ENCODE data around the gene MRGPRF. TPM values are rescaled to one million over a fixed set of nuclear protein-coding genes. Genes with fewer than 3 reads are reported as not detected.

Gene MRGPRF
- total RNA-seq (10.2 TPM), polyA plus RNA-seq (ENCODE audit: insufficient read depth in 1 of 8, insufficient read length in 8 of 8, low replicate concordance in 1 of 8) (10 to 100 TPM; 17.1 to 27.2 (median 20.2) TPM)
- long read RNA-seq, donor 1, partial matches to known transcripts = 0 of 4 reads
- long read RNA-seq, donor 1, other reads (novel, unspliced or antisense) = 0 of 4 reads
- long read RNA-seq, donor 2, partial matches to known transcripts = 0 of 2 reads
- long read RNA-seq, donor 2, other reads (novel, unspliced or antisense) = 0 of 2 reads
- long read RNA-seq, donor 3, transcript MRGPRF-201 (3 exons, 2,295 nt) = major isoform, 7 of 7 reads
- long read RNA-seq, donor 3, partial matches to known transcripts = 0 of 7 reads
- long read RNA-seq, donor 3, other reads (novel, unspliced or antisense) = 0 of 7 reads
- long read RNA-seq, donor 4, transcript MRGPRF-201 (3 exons, 2,295 nt) = major isoform, 5 of 5 reads
- long read RNA-seq, donor 4, partial matches to known transcripts = 0 of 5 reads
- long read RNA-seq, donor 4, other reads (novel, unspliced or antisense) = 0 of 5 reads
- long read RNA-seq, donor 5, transcript MRGPRF-201 (3 exons, 2,295 nt) = major isoform, 20 of 21 reads
- long read RNA-seq, donor 5, partial matches to known transcripts = 0 of 21 reads
- long read RNA-seq, donor 5, other reads (novel, unspliced or antisense) = 0 of 21 reads
- long read RNA-seq, donor 6, transcript MRGPRF-201 (3 exons, 2,295 nt) = major isoform, 14 of 14 reads
- long read RNA-seq, donor 6, partial matches to known transcripts = 0 of 14 reads
- long read RNA-seq, donor 6, other reads (novel, unspliced or antisense) = 0 of 14 reads
- long read RNA-seq, donor 7, transcript MRGPRF-201 (3 exons, 2,295 nt) = major isoform, 9 of 9 reads
- long read RNA-seq, donor 7, partial matches to known transcripts = 0 of 9 reads
- long read RNA-seq, donor 7, other reads (novel, unspliced or antisense) = 0 of 9 reads
- long read RNA-seq, donor 8, partial matches to known transcripts = 0 of 3 reads
- long read RNA-seq, donor 8, other reads (novel, unspliced or antisense) = 0 of 3 reads
- long read RNA-seq, donor 9, transcript MRGPRF-201 (3 exons, 2,295 nt) = major isoform, 5 of 5 reads
- long read RNA-seq, donor 9, partial matches to known transcripts = 0 of 5 reads
- long read RNA-seq, donor 9, other reads (novel, unspliced or antisense) = 0 of 5 reads
- long read RNA-seq, donor 10, transcript MRGPRF-201 (3 exons, 2,295 nt) = major isoform, 6 of 6 reads
- long read RNA-seq, donor 10, partial matches to known transcripts = 0 of 6 reads
- long read RNA-seq, donor 10, other reads (novel, unspliced or antisense) = 0 of 6 reads
- long read RNA-seq, donor 11, transcript MRGPRF-201 (3 exons, 2,295 nt) = major isoform, 7 of 7 reads
- long read RNA-seq, donor 11, partial matches to known transcripts = 0 of 7 reads
- long read RNA-seq, donor 11, other reads (novel, unspliced or antisense) = 0 of 7 reads

GRCh38 chr11:69013009-69013951 is at the start of gene MRGPRF:
Gene MRGPRF, minus strand, starts transcription at chr11:69013246. Its CDS starts 3,345 bp downstream, at chr11:69009901.
- Histone ChIP-seq H3K9me3 (replicated peaks; ENCODE audit: control insufficient read depth, low read depth, low read length) (no peaks in the 10 kb centered on the region), H3K4me1 (ENCODE audit: control insufficient read depth, insufficient read depth, low read length) (peaks cover 68% of the 10 kb centered on the region), H3K27ac (ENCODE audit: low read length) (peak within 1 kb of the TSS; percentile 95), H3K36me3 (ENCODE audit: control insufficient read depth, insufficient read depth, low read length) (peaks cover 5% of the 10 kb centered on the region), H3K27me3 (ENCODE audit: control insufficient read depth, insufficient read depth, low read length) (peaks cover 43% of the 10 kb centered on the region), H3K4me3 (ENCODE audit: low read length) (peak within 1 kb of the TSS; percentile 67)
- DNase-seq = peak; percentile 98
- 0% methylated on average over 27 of the region's 43 CpGs for WGBS (ENCODE audit: insufficient coverage)

- peaks cover 21% of the 10 kb centered on the region for H3K4me1 ChIP-seq (ENCODE audit: control insufficient read depth, insufficient read depth, low read length)
- 90% methylated on average over 14 of the region's 15 CpGs for WGBS (ENCODE audit: insufficient coverage)
- peaks cover 46% of the 10 kb centered on the region for H3K36me3 ChIP-seq (ENCODE audit: control insufficient read depth, insufficient read depth, low read length)
- H3K27me3 ChIP-seq (ENCODE audit: control insufficient read depth, insufficient read depth, low read length) = no peaks in the 10 kb centered on the region
- H3K4me3 ChIP-seq (ENCODE audit: low read length) = no peak overlapping the region
- H3K9me3 ChIP-seq (replicated peaks; ENCODE audit: control insufficient read depth, low read depth, low read length) = no peaks in the 10 kb centered on the region
- no peak for DNase-seq
- no peak overlapping the region for H3K27ac ChIP-seq (ENCODE audit: low read length)
Observed at GRCh38 chr11:69062169-69062855, 49.3 kb upstream of the MRGPRF start.

GRCh38 chr11:69061713-69062053 is 48.6 kb upstream of the MRGPRF start:
- DNase-seq = no peak
- H3K27ac ChIP-seq (ENCODE audit: low read length) = no peak overlapping the region
- peaks cover 50% of the 10 kb centered on the region for H3K36me3 ChIP-seq (ENCODE audit: control insufficient read depth, insufficient read depth, low read length)
- no peaks in the 10 kb centered on the region for H3K9me3 ChIP-seq (replicated peaks; ENCODE audit: control insufficient read depth, low read depth, low read length)
- H3K27me3 ChIP-seq (ENCODE audit: control insufficient read depth, insufficient read depth, low read length) = no peaks in the 10 kb centered on the region
- WGBS (ENCODE audit: insufficient coverage) = 78% methylated on average over 4 of the region's 4 CpGs
- peaks cover 18% of the 10 kb centered on the region for H3K4me1 ChIP-seq (ENCODE audit: control insufficient read depth, insufficient read depth, low read length)
- H3K4me3 ChIP-seq (ENCODE audit: low read length) = no peak overlapping the region

- Histone ChIP-seq H3K27me3 (ENCODE audit: control insufficient read depth, insufficient read depth, low read length) (no peaks in the 10 kb centered on the region), H3K9me3 (replicated peaks; ENCODE audit: control insufficient read depth, low read depth, low read length) (no peaks in the 10 kb centered on the region), H3K27ac (ENCODE audit: low read length) (no peak overlapping the region), H3K4me1 (ENCODE audit: control insufficient read depth, insufficient read depth, low read length) (peaks cover 12% of the 10 kb centered on the region), H3K36me3 (ENCODE audit: control insufficient read depth, insufficient read depth, low read length) (peaks cover 51% of the 10 kb centered on the region), H3K4me3 (ENCODE audit: low read length) (no peak overlapping the region)
- no peak for DNase-seq
- 86% methylated on average over 25 of the region's 25 CpGs for WGBS (ENCODE audit: insufficient coverage)
Observed at GRCh38 chr11:69060806-69061712, 48.0 kb upstream of the MRGPRF start.

GRCh38 chr11:69059985-69060384 is 46.9 kb upstream of the MRGPRF start:
- no peaks in the 10 kb centered on the region for H3K27me3 ChIP-seq (ENCODE audit: control insufficient read depth, insufficient read depth, low read length)
- H3K9me3 ChIP-seq (replicated peaks; ENCODE audit: control insufficient read depth, low read depth, low read length) = no peaks in the 10 kb centered on the region
- no peak for DNase-seq
- no peak overlapping the region for H3K27ac ChIP-seq (ENCODE audit: low read length)
- 85% methylated on average over 12 of the region's 12 CpGs for WGBS (ENCODE audit: insufficient coverage)
- peaks cover 1% of the 10 kb centered on the region for H3K4me1 ChIP-seq (ENCODE audit: control insufficient read depth, insufficient read depth, low read length)
- peaks cover 57% of the 10 kb centered on the region for H3K36me3 ChIP-seq (ENCODE audit: control insufficient read depth, insufficient read depth, low read length)
- H3K4me3 ChIP-seq (ENCODE audit: low read length) = no peak overlapping the region

GRCh38 chr11:69059429-69059828 is 46.4 kb upstream of the MRGPRF start:
- no peak overlapping the region for H3K27ac ChIP-seq (ENCODE audit: low read length)
- H3K9me3 ChIP-seq (replicated peaks; ENCODE audit: control insufficient read depth, low read depth, low read length) = no peaks in the 10 kb centered on the region
- H3K4me3 ChIP-seq (ENCODE audit: low read length) = no peak overlapping the region
- no peaks in the 10 kb centered on the region for H3K27me3 ChIP-seq (ENCODE audit: control insufficient read depth, insufficient read depth, low read length)
- H3K36me3 ChIP-seq (ENCODE audit: control insufficient read depth, insufficient read depth, low read length) = peaks cover 57% of the 10 kb centered on the region
- DNase-seq = no peak
- 94% methylated on average over 5 of the region's 7 CpGs for WGBS (ENCODE audit: insufficient coverage)
- no peaks in the 10 kb centered on the region for H3K4me1 ChIP-seq (ENCODE audit: control insufficient read depth, insufficient read depth, low read length)

- peaks cover 55% of the 10 kb centered on the region for H3K36me3 ChIP-seq (ENCODE audit: control insufficient read depth, insufficient read depth, low read length)
- WGBS (ENCODE audit: insufficient coverage) = 77% methylated on average over 9 of the region's 23 CpGs
- H3K27ac ChIP-seq (ENCODE audit: low read length) = no peak overlapping the region
Observed at GRCh38 chr11:69058511-69059270, 45.6 kb upstream of the MRGPRF start.

More at GRCh38 chr11:69058511-69059270, 45.6 kb upstream of the MRGPRF start:
- no peaks in the 10 kb centered on the region for H3K9me3 ChIP-seq (replicated peaks; ENCODE audit: control insufficient read depth, low read depth, low read length)
- DNase-seq = no peak
- no peaks in the 10 kb centered on the region for H3K27me3 ChIP-seq (ENCODE audit: control insufficient read depth, insufficient read depth, low read length)
- no peak overlapping the region for H3K4me3 ChIP-seq (ENCODE audit: low read length)
- no peaks in the 10 kb centered on the region for H3K4me1 ChIP-seq (ENCODE audit: control insufficient read depth, insufficient read depth, low read length)
